Measurements from ENCODE around the gene NUP88.

The NUP88 gene

DNA sequence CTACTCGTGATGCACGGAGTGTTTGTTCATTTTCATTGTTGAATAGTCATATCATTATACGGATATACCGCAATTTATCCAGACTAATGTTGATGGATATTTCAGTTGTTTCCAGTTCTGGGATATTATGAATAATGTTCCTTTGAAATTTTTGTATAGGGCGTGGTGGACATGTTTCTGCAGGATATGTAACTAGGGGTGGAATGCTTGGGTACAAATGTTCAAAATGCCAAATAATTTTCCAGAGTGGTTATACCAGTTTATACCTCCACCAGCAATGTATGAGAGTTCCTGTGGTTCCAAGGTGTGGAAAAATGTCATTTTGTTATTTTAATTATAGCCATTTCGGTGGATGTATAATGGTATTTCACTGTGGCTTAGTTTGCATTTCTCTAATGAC is 53.6 kb downstream of the NUP88 start:
- no peak for TF ChIP-seq CTCF (IDR thresholded peaks at IDR 0.05; ENCODE audit: control extremely low read depth, extremely low read depth, low read depth, missing control alignments)
- ChIA-PET POLR2A (no interaction called here), CTCF (no interaction called here)
- no peak for DNase-seq (ENCODE audit: extremely low spot score)

DNA sequence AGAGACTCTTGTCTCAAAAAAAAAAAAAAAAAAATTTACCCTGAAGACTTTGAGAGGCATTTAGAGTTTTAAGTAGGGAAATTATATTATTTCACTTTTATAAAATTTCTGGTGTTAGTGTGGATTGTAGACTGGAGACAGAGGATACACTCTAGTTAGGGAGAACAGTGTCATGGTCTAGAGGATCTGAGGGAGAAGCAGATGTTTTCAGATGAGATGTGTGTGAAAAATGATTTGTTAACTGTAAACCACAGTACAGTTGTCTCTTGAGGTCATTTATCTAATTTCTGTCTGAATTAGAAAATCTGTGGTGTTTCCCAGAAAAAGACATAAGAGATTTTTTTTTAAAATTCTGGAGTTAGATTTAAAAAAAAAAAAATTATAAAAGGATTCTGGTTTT is 54.8 kb downstream of the NUP88 start:
- DNase-seq (ENCODE audit: extremely low spot score) = no peak
- no peak for TF ChIP-seq CTCF (IDR thresholded peaks at IDR 0.05; ENCODE audit: control extremely low read depth, extremely low read depth, low read depth, missing control alignments)
- CTCF ChIA-PET = no interaction called here
- POLR2A ChIA-PET = no interaction called here

DNA sequence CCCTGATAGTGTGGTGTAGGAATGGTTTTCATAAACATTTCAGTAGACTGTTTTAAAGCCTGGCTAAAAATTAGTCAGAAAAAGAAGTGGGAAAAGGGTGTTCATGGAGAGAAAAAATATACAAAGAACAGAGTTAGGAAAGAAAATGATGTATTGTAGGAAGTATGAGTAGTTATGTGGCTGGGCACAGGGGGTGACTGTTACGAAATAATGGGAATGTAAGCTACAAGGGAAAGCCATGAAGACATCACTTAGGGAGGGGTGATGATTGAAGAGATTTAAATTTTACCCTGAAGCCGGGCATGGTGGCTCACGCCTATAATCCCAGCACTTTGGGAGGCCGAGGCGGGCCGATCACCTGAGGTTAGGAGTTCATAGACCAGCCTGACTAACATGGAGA is 55.3 kb downstream of the NUP88 start:
- DNase-seq (ENCODE audit: extremely low spot score) = no peak
- CTCF ChIA-PET = interaction anchor here (0.6 kb wide), 1 partner anchor 35 kb away, joined by 3 read pairs; no protein-coding TSS in a partner anchor
- TF ChIP-seq CTCF (IDR thresholded peaks at IDR 0.05; ENCODE audit: control extremely low read depth, extremely low read depth, low read depth, missing control alignments) = no peak
- POLR2A ChIA-PET = no interaction called here

- ChIA-PET CTCF (interaction anchor here (1.0 to 2.0 kb wide), 3 partner anchors 10 to 16 kb away, joined by 3 to 7 read pairs (median 4); no protein-coding TSS in a partner anchor), POLR2A (no interaction called here)
- no peak for DNase-seq (ENCODE audit: extremely low spot score)
- no peak for TF ChIP-seq CTCF (IDR thresholded peaks at IDR 0.05; ENCODE audit: control extremely low read depth, extremely low read depth, low read depth, missing control alignments)
Measured at GRCh38 chr17:5362162-5362811, 57.2 kb downstream of the NUP88 start.

DNA sequence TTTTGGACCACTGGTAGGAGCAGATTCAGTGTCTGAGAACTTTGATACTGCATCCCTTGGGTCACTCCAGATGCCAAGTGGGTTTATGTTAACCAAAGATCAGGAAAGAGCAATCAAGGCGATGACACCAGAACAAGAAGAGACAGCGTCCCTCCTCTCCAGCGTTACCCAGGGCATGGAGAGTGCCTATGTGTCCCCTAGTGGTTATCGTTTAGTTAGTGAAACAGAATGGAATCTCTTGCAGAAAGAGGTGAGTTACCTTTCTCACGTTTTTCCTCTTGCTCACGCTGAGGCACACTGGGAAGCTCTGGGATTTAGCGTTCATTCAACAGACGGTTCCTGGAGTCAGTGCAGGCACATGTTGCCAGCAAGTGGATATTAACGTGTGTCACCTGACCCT is 58.0 kb downstream of the NUP88 start:
- CTCF ChIA-PET = interaction anchor here (1.0 to 2.0 kb wide), 3 partner anchors 11 to 17 kb away, joined by 3 to 7 read pairs (median 4); no protein-coding TSS in a partner anchor
- DNase-seq (ENCODE audit: extremely low spot score) = no peak
- POLR2A ChIA-PET = no interaction called here
- TF ChIP-seq CTCF (IDR thresholded peaks at IDR 0.05; ENCODE audit: control extremely low read depth, extremely low read depth, low read depth, missing control alignments) = no peak

- no peak for TF ChIP-seq CTCF (IDR thresholded peaks at IDR 0.05; ENCODE audit: control extremely low read depth, extremely low read depth, low read depth, missing control alignments)
- DNase-seq (ENCODE audit: extremely low spot score) = no peak
- ChIA-PET POLR2A (no interaction called here), CTCF (interaction anchor here (1.0 to 1.5 kb wide), 3 partner anchors 16 to 107 kb away, joined by 3 to 4 read pairs (median 4); no protein-coding TSS in a partner anchor)
Measured at GRCh38 chr17:5355421-5356129, 63.9 kb downstream of the NUP88 start.

Data from GM10248 (cell line).